Keratinocyte (primary cell): ENCODE measurements around the gene KLF16. TPM values are rescaled to one million over a fixed set of nuclear protein-coding genes. Genes with fewer than 3 reads are reported as not detected.

Source experiments
- DNase-seq: peaks from one replicate; pipeline ENCODE4 v3.0.0-alpha.2; 2011; ENCODE audit warnings: low read depth, missing footprints, low spot score
- FAIRE-seq: peaks from 2 replicates; lab custom pipeline; 2011; peaks lifted over from hg19 to GRCh38; lab: Jason Lieb, UNC
- H2AFZ ChIP-seq: 2 replicates; pipeline ENCODE4 v1.6.0; 2012; ENCODE audit warnings: low read length, control low read depth, inconsistent platforms; ENCODE audit not compliant: control insufficient read depth
- H3K27ac ChIP-seq: 2 replicates; pipeline ENCODE4 v1.5.1; 2011; ENCODE audit warnings: low read length; ENCODE audit not compliant: control insufficient read depth, insufficient read depth
- H3K27me3 ChIP-seq: 3 replicates; pipeline ENCODE4 v1.6.0; 2011; ENCODE audit warnings: low read length; ENCODE audit not compliant: control insufficient read depth, insufficient read depth; ENCODE audit errors: extremely low read depth
- H3K36me3 ChIP-seq, 2 experiments: 2 replicates in 1 of 2; 3 replicates in 1 of 2; pipeline ENCODE4 v1.5.1; 2011; ENCODE audit warnings: low read length in 2 of 2, mild to moderate bottlenecking in 1 of 2; ENCODE audit not compliant: control insufficient read depth in 2 of 2, insufficient read depth in 2 of 2; ENCODE audit errors: extremely low read depth in 1 of 2
- H3K4me1 ChIP-seq: 3 replicates; pipeline ENCODE4 v1.5.1; 2011; ENCODE audit warnings: low read length; ENCODE audit not compliant: control insufficient read depth, insufficient read depth; ENCODE audit errors: extremely low read depth
- H3K4me2 ChIP-seq: 3 replicates; pipeline ENCODE4 v1.6.0; 2011; ENCODE audit warnings: low read depth, low read length; ENCODE audit not compliant: control insufficient read depth, insufficient read depth; ENCODE audit errors: extremely low read depth
- H3K4me3 ChIP-seq, 3 experiments: fragments of 200-600 bp in 1 of 3; sonication (generic) in 1 of 3; 2 replicates in 2 of 3; 3 replicates in 1 of 3; pipeline ENCODE4 v1.5.1; 2011 to 2016; ENCODE audit warnings: low read length in 3 of 3, mild to moderate bottlenecking in 3 of 3, control low read depth in 2 of 3, inconsistent platforms in 1 of 3, low read depth in 1 of 3, mixed read lengths in 1 of 3, mixed run types in 1 of 3, moderate library complexity in 1 of 3; ENCODE audit not compliant: control insufficient read depth in 2 of 3, insufficient read depth in 2 of 3; ENCODE audit errors: extremely low read depth in 1 of 3
- H3K79me2 ChIP-seq: 2 replicates; pipeline ENCODE4 v1.6.0; 2012; ENCODE audit warnings: low read length; ENCODE audit not compliant: control insufficient read depth, insufficient read depth
- H3K9ac ChIP-seq: 3 replicates; pipeline ENCODE4 v1.6.0; 2011; ENCODE audit warnings: low read length; ENCODE audit not compliant: control insufficient read depth, insufficient read depth; ENCODE audit errors: extremely low read depth
- H3K9me1 ChIP-seq: 3 replicates; pipeline ENCODE4 v1.6.0; 2011; ENCODE audit warnings: low read length; ENCODE audit not compliant: control insufficient read depth, insufficient read depth; ENCODE audit errors: extremely low read depth
- H3K9me3 ChIP-seq: 2 replicates; pipeline ENCODE4 v1.5.1; 2012; ENCODE audit warnings: low read depth, low read length; ENCODE audit not compliant: control insufficient read depth
- H4K20me1 ChIP-seq: 3 replicates; pipeline ENCODE4 v1.6.0; 2011; ENCODE audit warnings: low read length; ENCODE audit not compliant: control insufficient read depth, insufficient read depth; ENCODE audit errors: extremely low read depth
- CTCF ChIP-seq, 3 experiments: IDR thresholded peaks in 1 of 3; conservative IDR thresholded peaks in 1 of 3; optimal IDR thresholded peaks in 1 of 3; 2 replicates in 2 of 3; 3 replicates in 1 of 3; pipeline versions ENCODE3 to v1.5.1; 2011; ENCODE audit warnings: low read length in 3 of 3, mild to moderate bottlenecking in 3 of 3, moderate library complexity in 2 of 3, control low read depth in 1 of 3, inconsistent platforms in 1 of 3; ENCODE audit not compliant: insufficient read depth in 2 of 3; ENCODE audit errors: extremely low read depth in 1 of 3
- EZH2 ChIP-seq: IDR thresholded peaks from one replicate; pipeline ENCODE4 v1.6.1; 2012; ENCODE audit warnings: inconsistent platforms, mild to moderate bottlenecking, low read length, moderate library complexity
- dilution Hi-C: fragments of 300-500 bp; cut with MboI; formaldehyde crosslinking; loops from one replicate; pipeline ENCODE4 v1.7.0; 2020; ENCODE audit warnings: low sequenced_read_pairs; ENCODE audit not compliant: extremely low pct_ligation_motif_present
- polyA plus RNA-seq, 5 experiments: library from polyadenylated mRNA; depleted of rRNA in 3 of 5; stranded (reverse) in 3 of 5; stranded (forward) in 1 of 5; unstranded in 1 of 5; fragments of >200 nt; gene quantifications; 1 replicate in 1 of 5; 2 replicates in 3 of 5; 3 replicates in 1 of 5; pipeline versions ENCODE4 v1.2.1 to v1.2.3, GENCODE V29; 2011 to 2012; ENCODE audit warnings: missing spikeins in 2 of 5, low read depth in 1 of 5, low replicate concordance in 1 of 5

KLF16 gene
- polyA plus RNA-seq, 1 donor (not counting 4 experiments of a cell fraction or from before 2014, with no cell fraction given): 4.9 TPM

- Histone ChIP-seq H3K27ac (no peak overlapping the region), H3K4me3 (no peak overlapping the region), H4K20me1 (peaks cover 9% of the 10 kb centered on the region), H3K9me1 (no peaks in the 10 kb centered on the region), H3K36me3 (peaks cover 5 to 7% of the 10 kb centered on the region in 2 experiments), H3K9me3 (no peaks in the 10 kb centered on the region), H3K79me2 (peaks cover 61% of the 10 kb centered on the region), H2AFZ (no peak overlapping the region), H3K27me3 (no peaks in the 10 kb centered on the region), H3K9ac (no peak overlapping the region), H3K4me1 (peaks cover 45% of the 10 kb centered on the region), H3K4me2 (no peak overlapping the region)
- FAIRE-seq (no peak), DNase-seq (no peak)
- TF ChIP-seq EZH2 (no peak), CTCF (optimal IDR thresholded peaks at IDR 0.05 in 1 of 3, IDR thresholded peaks at IDR 0.05 in 1 of 3, conservative IDR thresholded peaks at IDR 0.05 in 1 of 3; ENCODE audit: extremely low read depth in 1 of 3, insufficient read depth in 2 of 3, low read length in 3 of 3) (peak; percentile 46 to 60 (median 51))
- dilution Hi-C loops: no loop called here
These were observed 12.3 kb downstream of the KLF16 start for GRCh38 chr19:1850809-1851653.

- peaks cover 41% of the 10 kb centered on the region for H3K4me1 ChIP-seq
- no peak overlapping the region for H3K4me3 ChIP-seq
- peaks cover 7 to 12% of the 10 kb centered on the region in 2 experiments for H3K36me3 ChIP-seq
- no peaks in the 10 kb centered on the region for H3K9me3 ChIP-seq
- no peak for TF ChIP-seq CTCF (optimal IDR thresholded peaks at IDR 0.05 in 1 of 3, IDR thresholded peaks at IDR 0.05 in 1 of 3, conservative IDR thresholded peaks at IDR 0.05 in 1 of 3; ENCODE audit: extremely low read depth in 1 of 3, insufficient read depth in 2 of 3, low read length in 3 of 3)
- TF ChIP-seq EZH2: no peak
- no peak overlapping the region for H3K4me2 ChIP-seq
- dilution Hi-C loops: no loop called here
- H3K9ac ChIP-seq: no peak overlapping the region
- no peaks in the 10 kb centered on the region for H3K9me1 ChIP-seq
- peaks cover 9% of the 10 kb centered on the region for H4K20me1 ChIP-seq
- H3K27ac ChIP-seq: no peak overlapping the region
- H3K79me2 ChIP-seq: peaks cover 63% of the 10 kb centered on the region
- no peak overlapping the region for H2AFZ ChIP-seq
- DNase-seq: no peak
- no peaks in the 10 kb centered on the region for H3K27me3 ChIP-seq
- no peak for FAIRE-seq
These were observed 13.4 kb downstream of the KLF16 start for GRCh38 chr19:1849886-1850398.
